Amygdala (tissue), 56 donors: Measurements from ENCODE around the gene DIP2C.

Experiments used
- DNase-seq, 56 donors: peaks; one replicate each; lab custom pipeline; 2025; lab: John Stamatoyannopoulos, UW

The DIP2C gene

GRCh38 chr10:509361-510102, 179.9 kb downstream of the DIP2C start:
- peak in 3 of 56 donors; percentile 16 to 34 (median 29) for DNase-seq

GRCh38 chr10:508726-509125, 180.7 kb downstream of the DIP2C start:
- DNase-seq = no peak

GRCh38 chr10:507908-508444, 181.5 kb downstream of the DIP2C start:
- DNase-seq = no peak

- no peak for DNase-seq
Observed at GRCh38 chr10:507355-507699, 182.1 kb downstream of the DIP2C start.

- no peak for DNase-seq
Observed at GRCh38 chr10:506451-507354, 182.8 kb downstream of the DIP2C start.

GRCh38 chr10:505419-505818, 184.0 kb downstream of the DIP2C start:
- no peak for DNase-seq

- no peak for DNase-seq
Observed at GRCh38 chr10:504806-505205, 184.7 kb downstream of the DIP2C start.

- DNase-seq = no peak
Observed at GRCh38 chr10:504121-504611, 185.3 kb downstream of the DIP2C start.

GRCh38 chr10:501596-501995, 187.9 kb downstream of the DIP2C start:
- DNase-seq = no peak

- DNase-seq = no peak
Observed at GRCh38 chr10:500876-501275, 188.6 kb downstream of the DIP2C start.

GRCh38 chr10:499991-500390, 189.5 kb downstream of the DIP2C start:
- no peak for DNase-seq

GRCh38 chr10:498760-499435, 190.6 kb downstream of the DIP2C start:
- DNase-seq = peak in 3 of 56 donors; percentile 36 to 40 (median 40)

- DNase-seq = peak in 7 of 56 donors; percentile 20 to 41 (median 36)
Observed at GRCh38 chr10:497898-498451, 191.5 kb downstream of the DIP2C start.

- no peak for DNase-seq
Observed at GRCh38 chr10:497289-497688, 192.2 kb downstream of the DIP2C start.

- DNase-seq = no peak
Observed at GRCh38 chr10:494556-494955, 194.9 kb downstream of the DIP2C start.

- no peak for DNase-seq
Observed at GRCh38 chr10:494149-494542, 195.3 kb downstream of the DIP2C start.

GRCh38 chr10:493391-494148, 195.9 kb downstream of the DIP2C start:
- DNase-seq = peak in 1 of 56 donors; percentile 44

GRCh38 chr10:492836-493235, 196.6 kb downstream of the DIP2C start:
- DNase-seq = peak in 1 of 56 donors; percentile 26

- DNase-seq = no peak
Observed at GRCh38 chr10:491667-492424, 197.6 kb downstream of the DIP2C start.
